T47D (cell line): Measurements from ENCODE around the gene DSE.
A peak's percentile ranks its signal among the peaks of the same experiment; 100 is the strongest.

Source experiments
- DNase-seq, 2 experiments: peaks; one replicate each; pipeline versions ENCODE4 v3.0.0 to v3.0.0-alpha.2; 2011 to 2012; ENCODE audit warnings: low read depth in 1 of 2, low spot score in 1 of 2
- JUND ChIP-seq: IDR thresholded peaks from 2 replicates; pipeline ENCODE4 v1.6.1; 2012; ENCODE audit warnings: low read depth
- in situ Hi-C: cut with HindIII; loops from 2 replicates; pipeline ENCODE4 v1.10.0; 2016; ENCODE audit warnings: low sequenced_read_pairs, low pct_unique_long_range_greater_than_20kb

Gene DSE

GRCh38 chr6:116366740-116367275, 3.9 kb upstream of the DSE start:
- DNase-seq, result no peak
- in situ Hi-C loops, result no loop called here
- TF ChIP-seq JUND, result no peak

- in situ Hi-C loops, result no loop called here
- TF ChIP-seq JUND, result no peak
- DNase-seq, result no peak
These were observed 1.2 kb upstream of the DSE start for GRCh38 chr6:116369540-116369939.

- in situ Hi-C loops, result no loop called here
- TF ChIP-seq JUND, result no peak
- peak in 1 of 2 experiments; percentile 4 for DNase-seq
These were observed 585 bp upstream of the DSE start for GRCh38 chr6:116369964-116370759.

GRCh38 chr6:116371120-116371917, 572 bp downstream of the DSE start:
- no peak for TF ChIP-seq JUND
- in situ Hi-C loops, result no loop called here
- DNase-seq, result peak; percentile 42 to 43

- in situ Hi-C loops, result no loop called here
- no peak for TF ChIP-seq JUND
- DNase-seq, result no peak
These were observed 1.1 kb downstream of the DSE start for GRCh38 chr6:116371918-116372209.

- in situ Hi-C loops, result no loop called here
- no peak for TF ChIP-seq JUND
- DNase-seq, result no peak
These were observed 2.6 kb downstream of the DSE start for GRCh38 chr6:116373300-116373699.

GRCh38 chr6:116373940-116374339, 3.2 kb downstream of the DSE start:
- in situ Hi-C loops, result no loop called here
- TF ChIP-seq JUND, result no peak
- no peak for DNase-seq

- no peak for TF ChIP-seq JUND
- in situ Hi-C loops, result no loop called here
- DNase-seq, result no peak
These were observed 3.8 kb downstream of the DSE start for GRCh38 chr6:116374586-116374985.

- no peak for TF ChIP-seq JUND
- in situ Hi-C loops, result no loop called here
- no peak for DNase-seq
These were observed 4.5 kb downstream of the DSE start for GRCh38 chr6:116375262-116375661.

- no peak for DNase-seq
- TF ChIP-seq JUND, result no peak
- in situ Hi-C loops, result no loop called here
These were observed 5.4 kb downstream of the DSE start for GRCh38 chr6:116376149-116376548.

GRCh38 chr6:116379764-116380163, 9.0 kb downstream of the DSE start:
- in situ Hi-C loops, result no loop called here
- DNase-seq, result no peak
- TF ChIP-seq JUND, result no peak

GRCh38 chr6:116380346-116380745, 9.6 kb downstream of the DSE start:
- in situ Hi-C loops, result no loop called here
- no peak for DNase-seq

GRCh38 chr6:116381000-116381399, 10.3 kb downstream of the DSE start:
- in situ Hi-C loops, result no loop called here
- no peak for TF ChIP-seq JUND
- no peak for DNase-seq

More at GRCh38 chr6:116380346-116380745, 9.6 kb downstream of the DSE start:
- no peak for TF ChIP-seq JUND

GRCh38 chr6:116382587-116382986, 11.8 kb downstream of the DSE start:
- no peak for DNase-seq
- in situ Hi-C loops, result no loop called here
- TF ChIP-seq JUND, result no peak
